ENCODE results near the gene KISS1R.

DNA sequence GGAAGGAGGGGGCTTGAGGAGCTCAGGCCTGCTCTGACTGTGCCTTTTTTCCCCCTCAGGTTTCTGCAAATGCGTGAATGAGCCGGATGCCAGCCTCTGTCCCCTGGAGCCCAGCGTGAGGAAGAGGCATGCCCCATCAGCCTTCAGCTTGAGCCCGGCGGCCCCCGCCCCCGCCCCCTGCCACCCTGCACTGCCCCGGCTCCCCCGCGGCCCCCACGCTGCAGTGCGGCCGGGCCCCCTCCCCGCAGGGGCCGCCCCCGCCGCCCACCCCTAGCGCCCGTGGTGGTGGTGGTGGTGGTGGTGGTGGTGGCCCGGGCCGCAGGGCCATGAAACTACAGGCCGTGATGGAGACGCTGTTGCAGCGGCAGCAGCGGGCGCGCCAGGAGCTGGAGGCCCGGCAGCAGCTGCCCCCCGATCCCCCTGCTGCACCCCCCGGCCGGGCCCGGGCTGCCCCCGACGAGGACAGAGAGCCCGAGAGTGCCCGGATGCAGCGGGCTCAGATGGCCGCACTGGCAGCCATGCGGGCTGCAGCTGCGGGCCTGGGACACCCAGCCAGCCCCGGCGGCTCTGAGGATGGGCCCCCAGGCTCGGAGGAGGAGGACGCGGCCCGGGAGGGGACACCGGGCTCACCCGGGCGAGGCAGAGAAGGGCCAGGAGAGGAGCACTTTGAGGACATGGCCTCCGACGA lies 12.2 kb downstream of the KISS1R start:
- no peak for TF ChIP-seq POLR2AphosphoS5 (IDR thresholded peaks at IDR 0.05)
- TF ChIP-seq, protein P1, sequence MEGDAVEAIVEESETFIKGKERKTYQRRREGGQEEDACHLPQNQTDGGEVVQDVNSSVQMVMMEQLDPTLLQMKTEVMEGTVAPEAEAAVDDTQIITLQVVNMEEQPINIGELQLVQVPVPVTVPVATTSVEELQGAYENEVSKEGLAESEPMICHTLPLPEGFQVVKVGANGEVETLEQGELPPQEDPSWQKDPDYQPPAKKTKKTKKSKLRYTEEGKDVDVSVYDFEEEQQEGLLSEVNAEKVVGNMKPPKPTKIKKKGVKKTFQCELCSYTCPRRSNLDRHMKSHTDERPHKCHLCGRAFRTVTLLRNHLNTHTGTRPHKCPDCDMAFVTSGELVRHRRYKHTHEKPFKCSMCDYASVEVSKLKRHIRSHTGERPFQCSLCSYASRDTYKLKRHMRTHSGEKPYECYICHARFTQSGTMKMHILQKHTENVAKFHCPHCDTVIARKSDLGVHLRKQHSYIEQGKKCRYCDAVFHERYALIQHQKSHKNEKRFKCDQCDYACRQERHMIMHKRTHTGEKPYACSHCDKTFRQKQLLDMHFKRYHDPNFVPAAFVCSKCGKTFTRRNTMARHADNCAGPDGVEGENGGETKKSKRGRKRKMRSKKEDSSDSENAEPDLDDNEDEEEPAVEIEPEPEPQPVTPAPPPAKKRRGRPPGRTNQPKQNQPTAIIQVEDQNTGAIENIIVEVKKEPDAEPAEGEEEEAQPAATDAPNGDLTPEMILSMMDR (IDR thresholded peaks at IDR 0.05), result no peak
- TF ChIP-seq POLR2A (IDR thresholded peaks at IDR 0.05), result no peak
- no peak for TF ChIP-seq EP300 (IDR thresholded peaks at IDR 0.05)

All from suprapubic skin (tissue), 4 donors.